Measurements from ENCODE around the gene ATRX.
"Not testable (repeated sequence)": the region's sequence is repeated elsewhere in the genome, so short reads cannot be mapped to it uniquely, and the experiment has no call there.

The ATRX gene

GRCh38 chrX:77749695-77750094 is 36.3 kb downstream of the ATRX start:
- H3K4me3 ChIP-seq (ENCODE audit: low read depth, low read length) = no peak overlapping the region
- TF ChIP-seq, protein P1, sequence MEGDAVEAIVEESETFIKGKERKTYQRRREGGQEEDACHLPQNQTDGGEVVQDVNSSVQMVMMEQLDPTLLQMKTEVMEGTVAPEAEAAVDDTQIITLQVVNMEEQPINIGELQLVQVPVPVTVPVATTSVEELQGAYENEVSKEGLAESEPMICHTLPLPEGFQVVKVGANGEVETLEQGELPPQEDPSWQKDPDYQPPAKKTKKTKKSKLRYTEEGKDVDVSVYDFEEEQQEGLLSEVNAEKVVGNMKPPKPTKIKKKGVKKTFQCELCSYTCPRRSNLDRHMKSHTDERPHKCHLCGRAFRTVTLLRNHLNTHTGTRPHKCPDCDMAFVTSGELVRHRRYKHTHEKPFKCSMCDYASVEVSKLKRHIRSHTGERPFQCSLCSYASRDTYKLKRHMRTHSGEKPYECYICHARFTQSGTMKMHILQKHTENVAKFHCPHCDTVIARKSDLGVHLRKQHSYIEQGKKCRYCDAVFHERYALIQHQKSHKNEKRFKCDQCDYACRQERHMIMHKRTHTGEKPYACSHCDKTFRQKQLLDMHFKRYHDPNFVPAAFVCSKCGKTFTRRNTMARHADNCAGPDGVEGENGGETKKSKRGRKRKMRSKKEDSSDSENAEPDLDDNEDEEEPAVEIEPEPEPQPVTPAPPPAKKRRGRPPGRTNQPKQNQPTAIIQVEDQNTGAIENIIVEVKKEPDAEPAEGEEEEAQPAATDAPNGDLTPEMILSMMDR (IDR thresholded peaks at IDR 0.05; ENCODE audit: low read depth, low read length) = no peak

- TF ChIP-seq, protein P1 (IDR thresholded peaks at IDR 0.05; ENCODE audit: low read depth, low read length) = no peak
- H3K4me3 ChIP-seq (ENCODE audit: low read depth, low read length) = no peak overlapping the region
Observed at GRCh38 chrX:77743720-77744119, 42.3 kb downstream of the ATRX start.

GRCh38 chrX:77742788-77743476 is 43.1 kb downstream of the ATRX start:
- no peak overlapping the region for H3K4me3 ChIP-seq (ENCODE audit: low read depth, low read length)
- TF ChIP-seq, protein P1 (IDR thresholded peaks at IDR 0.05; ENCODE audit: low read depth, low read length) = no peak

DNA sequence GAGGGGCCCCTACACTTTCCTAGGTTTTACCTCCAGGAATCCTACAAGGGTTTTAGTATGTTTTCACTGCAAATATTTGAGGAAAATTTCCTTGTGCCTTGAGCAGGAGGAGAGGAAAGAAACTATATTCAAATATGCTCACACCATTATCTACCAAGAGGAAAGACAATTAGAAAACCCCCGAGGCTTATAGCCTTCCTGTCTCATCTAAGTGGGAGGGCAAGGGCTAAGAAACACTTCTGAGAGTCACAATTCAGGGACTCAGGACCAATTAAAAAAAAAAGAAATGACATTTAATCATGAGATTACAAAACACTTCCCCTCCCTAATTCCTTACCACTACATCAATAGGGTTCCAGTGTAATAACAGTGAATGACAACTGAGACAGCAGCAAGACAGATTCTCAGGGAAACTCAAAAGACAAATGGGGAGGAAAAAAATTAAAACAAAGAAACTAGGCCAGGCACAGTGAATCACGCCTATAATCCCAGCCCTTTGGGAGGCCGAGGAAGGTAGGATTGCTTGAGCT is 45.6 kb downstream of the ATRX start:
- TF ChIP-seq, protein P1 (IDR thresholded peaks at IDR 0.05; ENCODE audit: low read depth, low read length) = no peak
- no peak overlapping the region for H3K4me3 ChIP-seq (ENCODE audit: low read depth, low read length)

DNA sequence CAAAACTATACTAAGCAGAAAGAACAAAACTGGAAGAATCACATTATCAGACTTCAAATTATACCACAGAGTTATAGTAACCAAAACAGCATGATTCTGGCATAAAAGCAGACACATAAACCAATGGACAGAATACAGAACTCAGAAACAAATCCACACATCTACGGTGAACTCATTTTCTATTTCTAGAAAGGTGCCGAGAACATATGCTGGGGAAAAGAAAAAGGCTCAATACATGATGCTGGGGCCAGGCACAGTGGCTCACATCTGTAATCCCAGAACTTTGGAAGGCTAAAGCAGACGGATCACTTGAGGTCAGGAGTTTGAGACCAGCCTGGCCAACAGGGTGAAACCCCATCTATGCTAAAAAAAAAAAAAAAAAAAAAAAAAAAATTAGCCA is 52.7 kb downstream of the ATRX start:
- H3K4me3 ChIP-seq (ENCODE audit: low read depth, low read length) = no peak overlapping the region
- TF ChIP-seq, protein P1 (IDR thresholded peaks at IDR 0.05; ENCODE audit: low read depth, low read length) = no peak

- H3K4me3 ChIP-seq (ENCODE audit: low read depth, low read length) = no peak overlapping the region
Observed at GRCh38 chrX:77731821-77732419, 54.1 kb downstream of the ATRX start.

GRCh38 chrX:77726095-77726494 is 59.9 kb downstream of the ATRX start:
- not testable (repeated sequence) for H3K4me3 ChIP-seq (ENCODE audit: low read depth, low read length)

More at GRCh38 chrX:77731821-77732419, 54.1 kb downstream of the ATRX start:
- TF ChIP-seq, protein P1 (IDR thresholded peaks at IDR 0.05; ENCODE audit: low read depth, low read length) = no peak
